ENCODE measurements around the gene ELOVL5.

The ELOVL5 gene

GRCh38 chr6:53235508-53235907, 113.2 kb downstream of the ELOVL5 start:
- no peak overlapping the region for H3K4me3 Mint-ChIP-seq
- intact Hi-C loops (cut with micrococcal nuclease), result no loop called here
- no peaks in the 10 kb centered on the region for H3K36me3 Mint-ChIP-seq (ENCODE audit: low read depth)
- peaks cover 26% of the 10 kb centered on the region for H3K4me1 Mint-ChIP-seq (ENCODE audit: low read depth)
- no peaks in the 10 kb centered on the region for H3K27me3 Mint-ChIP-seq
- peaks cover 5% of the 10 kb centered on the region for H3K9me3 Mint-ChIP-seq
- H3K27ac Mint-ChIP-seq, result no peak overlapping the region

GRCh38 chr6:53233309-53233708, 115.4 kb downstream of the ELOVL5 start:
- H3K27me3 Mint-ChIP-seq, result no peaks in the 10 kb centered on the region
- H3K27ac Mint-ChIP-seq, result no peak overlapping the region
- no peak overlapping the region for H3K4me3 Mint-ChIP-seq
- peaks cover 19% of the 10 kb centered on the region for H3K4me1 Mint-ChIP-seq (ENCODE audit: low read depth)
- intact Hi-C loops (cut with micrococcal nuclease), result no loop called here
- H3K9me3 Mint-ChIP-seq, result no peaks in the 10 kb centered on the region
- no peaks in the 10 kb centered on the region for H3K36me3 Mint-ChIP-seq (ENCODE audit: low read depth)

GRCh38 chr6:53230775-53231467, 117.8 kb downstream of the ELOVL5 start:
- Mint-ChIP-seq H3K27ac (no peak overlapping the region), H3K9me3 (no peaks in the 10 kb centered on the region), H3K27me3 (no peaks in the 10 kb centered on the region), H3K4me1 (ENCODE audit: low read depth) (peaks cover 12% of the 10 kb centered on the region), H3K4me3 (no peak overlapping the region), H3K36me3 (ENCODE audit: low read depth) (no peaks in the 10 kb centered on the region)
- intact Hi-C loops (cut with micrococcal nuclease), result no loop called here

- Mint-ChIP-seq H3K4me3 (no peak overlapping the region), H3K27ac (no peak overlapping the region), H3K9me3 (no peaks in the 10 kb centered on the region), H3K27me3 (no peaks in the 10 kb centered on the region), H3K36me3 (ENCODE audit: low read depth) (no peaks in the 10 kb centered on the region), H3K4me1 (ENCODE audit: low read depth) (peaks cover 10% of the 10 kb centered on the region)
- intact Hi-C loops (cut with micrococcal nuclease), result no loop called here
Measured at GRCh38 chr6:53227847-53228246, 120.9 kb downstream of the ELOVL5 start.

GRCh38 chr6:53220605-53221004, 128.1 kb downstream of the ELOVL5 start:
- Mint-ChIP-seq H3K36me3 (ENCODE audit: low read depth) (no peaks in the 10 kb centered on the region), H3K4me1 (ENCODE audit: low read depth) (peaks cover 5% of the 10 kb centered on the region), H3K27me3 (no peaks in the 10 kb centered on the region), H3K9me3 (no peaks in the 10 kb centered on the region), H3K27ac (no peak overlapping the region), H3K4me3 (no peak overlapping the region)
- intact Hi-C loops (cut with micrococcal nuclease), result no loop called here
